Smooth muscle cell (in vitro differentiated cells): ENCODE measurements around the gene SPSB1. TPM values are rescaled to one million over a fixed set of nuclear protein-coding genes. Genes with fewer than 3 reads are reported as not detected.
A peak's percentile ranks its signal among the peaks of the same experiment; 100 is the strongest.

ENCODE experiments used
- DNase-seq: peaks from one replicate; lab custom pipeline; 2025; ENCODE audit not compliant: unreplicated experiment; lab: John Stamatoyannopoulos, UW
- H2AFZ ChIP-seq: fragments of 200-600 bp; sonication (generic); 2 replicates; pipeline ENCODE4 v1.6.0; 2016; ENCODE audit warnings: antibody characterized with exemption, low read depth, mild to moderate bottlenecking
- H3F3A ChIP-seq: fragments of 200-600 bp; sonication (generic); 2 replicates; pipeline ENCODE4 v1.6.0; 2017; ENCODE audit warnings: antibody characterized with exemption, low read depth
- H3K27ac ChIP-seq: fragments of 200-600 bp; sonication (generic); 2 replicates; pipeline ENCODE4 v1.5.1; 2016; ENCODE audit warnings: low read depth, mild to moderate bottlenecking
- H3K27me3 ChIP-seq: fragments of 200-600 bp; sonication (generic); 2 replicates; pipeline ENCODE4 v1.6.1; 2016; ENCODE audit warnings: low read depth, mild to moderate bottlenecking
- H3K36me3 ChIP-seq: fragments of 200-600 bp; sonication (generic); 2 replicates; pipeline ENCODE4 v1.5.1; 2016; ENCODE audit warnings: low read depth
- H3K4me1 ChIP-seq: fragments of 200-600 bp; sonication (generic); 2 replicates; pipeline ENCODE4 v1.5.1; 2016; ENCODE audit warnings: low read depth
- H3K4me2 ChIP-seq: fragments of 200-600 bp; sonication (generic); 2 replicates; pipeline ENCODE4 v1.6.0; 2016; ENCODE audit warnings: mild to moderate bottlenecking
- H3K4me3 ChIP-seq: fragments of 200-600 bp; sonication (generic); 2 replicates; pipeline ENCODE4 v1.5.1; 2016; ENCODE audit warnings: mild to moderate bottlenecking
- H3K79me2 ChIP-seq: fragments of 200-600 bp; sonication (generic); 2 replicates; pipeline ENCODE4 v1.6.0; 2016; ENCODE audit warnings: low read depth, mild to moderate bottlenecking
- H3K9ac ChIP-seq: fragments of 200-600 bp; sonication (generic); 2 replicates; pipeline ENCODE4 v1.6.0; 2016; ENCODE audit warnings: low read depth
- H3K9me3 ChIP-seq: fragments of 200-600 bp; sonication (generic); replicated peaks from 2 replicates; pipeline ENCODE4 v1.5.1; 2016; ENCODE audit warnings: low read depth
- H4K20me1 ChIP-seq: fragments of 200-600 bp; sonication (generic); 2 replicates; pipeline ENCODE4 v1.6.0; 2016; ENCODE audit warnings: low read depth
- WGBS: methylation state at CpG from one replicate; pipeline ENCODE4 v1.1.7; 2016; ENCODE audit warnings: low lambda C conversion rate; 5-methylcytosine and 5-hydroxymethylcytosine counted together
- polyA plus RNA-seq: library from polyadenylated mRNA; unstranded; fragments of >200 nt; fragmentation: Nextera tagmentation; extraction: Ambion mirVana; gene quantifications from 2 replicates; pipeline ENCODE4 v1.2.1, GENCODE V29; 2016
- total RNA-seq: library from RNA; depleted of rRNA; stranded (reverse); fragments of >200 nt; gene quantifications from 2 replicates; pipeline ENCODE4 v1.2.3, GENCODE V29; 2014
- TF ChIP-seq, protein P1 (sequence below): fragments of 200-600 bp; sonication (generic); IDR thresholded peaks from 2 replicates; pipeline ENCODE4 v1.5.1; 2017; ENCODE audit warnings: borderline replicate concordance, mild to moderate bottlenecking, antibody characterized with exemption; ENCODE audit not compliant: insufficient read depth, poor library complexity, severe bottlenecking

SPSB1 gene
- total and polyA plus RNA-seq, 2 experiments from 2014 or later = 27.6 to 37.0 TPM

DNA sequence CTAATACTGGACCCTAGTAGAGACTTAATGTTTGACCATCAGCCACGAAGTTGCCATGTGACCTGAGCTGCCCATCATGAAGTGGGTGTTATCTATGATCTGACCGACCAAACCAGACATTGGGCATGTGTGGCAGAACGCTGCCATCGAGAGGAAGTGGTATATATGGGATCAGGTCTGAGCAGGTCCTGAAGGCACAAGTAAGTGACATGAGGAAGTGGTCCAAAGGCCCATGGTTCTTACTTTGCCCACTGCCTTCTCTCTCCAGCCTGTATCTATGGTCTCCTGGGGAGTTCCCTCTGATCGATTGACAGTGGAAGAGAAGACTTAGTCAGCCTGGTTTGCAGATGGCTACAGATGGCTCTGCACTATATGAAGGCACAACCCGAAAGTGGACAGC, 7.9 kb downstream of the SPSB1 start:
- H3K4me2 ChIP-seq = no peak overlapping the region
- 90% methylated on average over 6 of the region's 6 CpGs for WGBS

DNA sequence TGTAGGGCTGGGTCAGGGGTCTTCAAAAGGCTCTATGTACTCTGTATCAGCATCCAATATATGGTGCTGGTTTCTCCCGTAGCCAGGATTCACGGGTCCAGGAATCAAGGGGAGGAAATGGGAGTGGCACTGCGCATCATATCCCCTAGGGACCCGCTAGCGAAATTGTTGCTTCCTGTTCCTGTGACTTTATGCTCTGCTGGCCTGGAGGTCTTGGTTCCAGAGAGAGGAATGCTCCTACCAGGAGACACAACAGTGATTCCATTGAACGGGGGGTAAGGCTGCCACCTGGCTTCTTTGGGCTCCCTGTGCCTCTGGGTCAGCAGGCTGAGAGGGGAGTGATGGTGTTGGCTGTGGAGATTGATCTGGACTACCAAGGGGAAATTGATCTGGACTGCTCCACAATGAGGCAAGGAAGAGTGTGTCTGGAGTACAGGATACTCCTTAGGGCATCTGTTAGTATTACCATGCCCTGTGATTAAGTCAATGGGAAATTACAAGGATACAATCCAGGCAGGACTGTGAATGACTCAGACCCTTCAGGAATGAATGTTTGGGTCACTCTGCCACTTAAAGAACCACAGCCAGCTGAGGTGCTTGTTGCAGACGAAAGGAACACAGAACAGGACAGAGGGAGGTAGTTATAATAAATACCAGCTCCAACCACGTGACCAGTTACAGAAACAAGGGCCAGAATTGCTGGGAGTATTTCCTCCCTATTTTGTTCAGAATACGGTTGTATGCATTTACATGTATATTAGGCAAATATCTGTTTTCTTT, 10.2 kb downstream of the SPSB1 start:
- TF ChIP-seq, protein P1, sequence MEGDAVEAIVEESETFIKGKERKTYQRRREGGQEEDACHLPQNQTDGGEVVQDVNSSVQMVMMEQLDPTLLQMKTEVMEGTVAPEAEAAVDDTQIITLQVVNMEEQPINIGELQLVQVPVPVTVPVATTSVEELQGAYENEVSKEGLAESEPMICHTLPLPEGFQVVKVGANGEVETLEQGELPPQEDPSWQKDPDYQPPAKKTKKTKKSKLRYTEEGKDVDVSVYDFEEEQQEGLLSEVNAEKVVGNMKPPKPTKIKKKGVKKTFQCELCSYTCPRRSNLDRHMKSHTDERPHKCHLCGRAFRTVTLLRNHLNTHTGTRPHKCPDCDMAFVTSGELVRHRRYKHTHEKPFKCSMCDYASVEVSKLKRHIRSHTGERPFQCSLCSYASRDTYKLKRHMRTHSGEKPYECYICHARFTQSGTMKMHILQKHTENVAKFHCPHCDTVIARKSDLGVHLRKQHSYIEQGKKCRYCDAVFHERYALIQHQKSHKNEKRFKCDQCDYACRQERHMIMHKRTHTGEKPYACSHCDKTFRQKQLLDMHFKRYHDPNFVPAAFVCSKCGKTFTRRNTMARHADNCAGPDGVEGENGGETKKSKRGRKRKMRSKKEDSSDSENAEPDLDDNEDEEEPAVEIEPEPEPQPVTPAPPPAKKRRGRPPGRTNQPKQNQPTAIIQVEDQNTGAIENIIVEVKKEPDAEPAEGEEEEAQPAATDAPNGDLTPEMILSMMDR = no peak
- Histone ChIP-seq H3K27ac (peak overlapping the region; percentile 92), H3K9ac (peak overlapping the region; percentile 65), H2AFZ (no peak overlapping the region), H3K9me3 (no peaks in the 10 kb centered on the region), H3K4me2 (peak overlapping the region; percentile 65), H3K36me3 (no peaks in the 10 kb centered on the region), H4K20me1 (peaks cover 95% of the 10 kb centered on the region), H3K79me2 (peaks cover 95% of the 10 kb centered on the region), H3K4me1 (peaks cover 9% of the 10 kb centered on the region), H3K27me3 (no peaks in the 10 kb centered on the region), H3K4me3 (no peak overlapping the region), H3F3A (peaks cover 9% of the 10 kb centered on the region)
- no peak for DNase-seq
- 37% methylated on average over 9 of the region's 9 CpGs for WGBS

More for the DNA sequence above, 7.9 kb downstream of the SPSB1 start:
- no peak overlapping the region for H3K4me3 ChIP-seq
- H3F3A ChIP-seq = peaks cover 22% of the 10 kb centered on the region
- TF ChIP-seq, protein P1 = no peak
- peak overlapping the region; percentile 25 for H3K9ac ChIP-seq
- H3K4me1 ChIP-seq = peaks cover 16% of the 10 kb centered on the region
- H3K79me2 ChIP-seq = peaks cover 95% of the 10 kb centered on the region
- no peaks in the 10 kb centered on the region for H3K9me3 ChIP-seq
- H2AFZ ChIP-seq = no peak overlapping the region
- DNase-seq = no peak
- H4K20me1 ChIP-seq = peaks cover 95% of the 10 kb centered on the region
- H3K27ac ChIP-seq = peak overlapping the region; percentile 82
- no peaks in the 10 kb centered on the region for H3K36me3 ChIP-seq
- no peaks in the 10 kb centered on the region for H3K27me3 ChIP-seq

DNA sequence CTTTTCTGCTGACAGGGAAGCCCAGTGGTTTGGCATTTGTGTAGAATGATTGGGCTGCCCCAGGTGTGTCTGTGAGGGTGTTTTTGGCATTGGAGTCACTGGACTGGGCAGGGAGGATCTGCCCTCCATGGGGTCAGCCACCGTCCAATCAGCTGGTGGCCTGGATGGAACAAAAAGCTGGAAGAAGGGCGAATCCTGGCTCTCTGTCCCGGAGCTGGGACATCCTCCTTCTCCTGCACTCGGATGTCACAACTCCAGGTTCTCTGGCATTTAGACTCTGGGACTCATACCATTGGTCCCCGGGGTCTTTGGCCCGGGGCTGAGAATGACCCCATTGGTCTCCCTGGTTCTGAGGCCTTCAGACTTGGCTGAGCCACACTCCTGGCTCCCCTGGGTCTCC, 11.2 kb downstream of the SPSB1 start:
- H3K4me3 ChIP-seq = no peak overlapping the region
- peak overlapping the region; percentile 49 for H3K4me2 ChIP-seq
- H3K9me3 ChIP-seq = no peaks in the 10 kb centered on the region
- peak overlapping the region; percentile 24 for H3K9ac ChIP-seq
- H3K4me1 ChIP-seq = peaks cover 9% of the 10 kb centered on the region
- H3F3A ChIP-seq = peaks cover 9% of the 10 kb centered on the region
- no peaks in the 10 kb centered on the region for H3K27me3 ChIP-seq
- peaks cover 95% of the 10 kb centered on the region for H3K79me2 ChIP-seq
- no peak overlapping the region for H2AFZ ChIP-seq
- peaks cover 95% of the 10 kb centered on the region for H4K20me1 ChIP-seq
- peak overlapping the region; percentile 92 for H3K27ac ChIP-seq
- H3K36me3 ChIP-seq = no peaks in the 10 kb centered on the region
- DNase-seq = no peak
- TF ChIP-seq, protein P1 = no peak
- WGBS = 92% methylated on average over 6 of the region's 6 CpGs
